ENCODE data around the gene SNX5.
A peak's percentile ranks its signal among the peaks of the same experiment; 100 is the strongest.

SNX5 gene

DNA sequence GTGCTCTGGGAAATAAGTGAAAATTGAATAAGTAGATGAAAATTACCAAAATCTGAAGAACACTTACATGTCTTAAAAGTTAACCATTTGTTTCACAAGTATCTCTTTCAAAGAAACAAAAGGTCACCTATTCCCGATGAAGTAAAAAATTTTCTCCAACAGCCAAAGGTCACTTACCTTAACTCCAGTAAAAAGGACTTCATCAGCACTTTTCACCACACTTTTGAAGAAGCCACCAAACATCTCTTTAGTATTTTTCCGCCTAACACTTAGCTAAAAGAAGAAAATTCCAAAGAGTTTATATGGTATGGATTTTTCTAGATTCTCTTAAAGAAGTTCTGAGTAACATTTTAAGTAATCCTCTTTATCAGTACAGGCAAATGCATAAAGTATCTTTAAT lies 17.3 kb downstream of the SNX5 start:
- H3K36me3 Mint-ChIP-seq (ENCODE audit: insufficient read depth) = peaks cover 90% of the 10 kb centered on the region
- H3K4me1 Mint-ChIP-seq = peaks cover 20% of the 10 kb centered on the region
- DNase-seq (ENCODE audit: low spot score in 2 of 2) (no peak), ATAC-seq (replicated peaks; ENCODE audit: extremely low read depth, poor library complexity, severe bottlenecking) (no peak)
- H3K9me3 Mint-ChIP-seq = no peaks in the 10 kb centered on the region
- H3K4me3 Mint-ChIP-seq = no peak overlapping the region
- no peak overlapping the region for H3K27ac Mint-ChIP-seq (ENCODE audit: low read depth)
- H3K27me3 Mint-ChIP-seq = no peaks in the 10 kb centered on the region

DNA sequence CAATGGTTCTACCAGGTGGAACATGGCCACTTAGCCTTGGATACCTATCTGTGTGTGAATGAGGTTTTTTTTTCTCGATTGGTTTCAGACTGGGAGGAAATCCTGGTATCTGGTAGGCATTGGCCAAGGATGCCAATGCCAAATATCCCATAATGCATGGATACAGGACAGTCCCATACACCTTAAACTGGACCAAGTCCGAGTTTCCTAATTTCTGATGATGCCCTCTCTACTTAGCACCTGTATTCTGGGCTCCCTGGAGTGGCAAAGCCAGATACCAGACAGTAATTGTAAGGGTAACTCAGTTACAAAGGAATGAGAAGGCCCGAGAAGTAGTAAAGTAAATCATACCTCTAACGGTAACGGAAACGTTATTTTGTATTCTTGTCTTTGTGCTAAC lies 17.9 kb downstream of the SNX5 start:
- no peak overlapping the region for H3K4me3 Mint-ChIP-seq
- H3K36me3 Mint-ChIP-seq (ENCODE audit: insufficient read depth) = peaks cover 87% of the 10 kb centered on the region
- DNase-seq (ENCODE audit: low spot score in 2 of 2) = no peak
- peaks cover 14% of the 10 kb centered on the region for H3K4me1 Mint-ChIP-seq
- no peaks in the 10 kb centered on the region for H3K9me3 Mint-ChIP-seq
- no peaks in the 10 kb centered on the region for H3K27me3 Mint-ChIP-seq
- ATAC-seq (replicated peaks; ENCODE audit: extremely low read depth, poor library complexity, severe bottlenecking) = no peak
- no peak overlapping the region for H3K27ac Mint-ChIP-seq (ENCODE audit: low read depth)

DNA sequence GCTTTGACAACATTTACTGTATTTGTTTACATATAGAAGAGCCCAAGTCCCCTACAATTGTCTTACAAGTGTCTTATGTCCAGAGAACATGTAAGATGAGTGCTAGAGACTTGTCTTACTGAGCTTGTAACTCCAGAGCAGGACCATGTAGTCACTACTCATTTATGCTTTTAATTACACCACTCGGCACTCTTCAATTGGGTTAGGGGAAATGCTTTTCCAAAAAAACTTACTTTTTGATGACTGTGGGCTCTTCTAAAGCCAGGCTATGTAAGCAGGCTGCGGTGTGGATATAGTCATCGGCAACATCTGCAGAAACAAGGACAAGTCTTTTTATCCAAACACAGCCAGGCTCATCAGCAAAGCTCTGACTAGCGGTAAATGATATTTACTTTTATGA lies 18.7 kb downstream of the SNX5 start:
- peaks cover 9% of the 10 kb centered on the region for H3K4me1 Mint-ChIP-seq
- no peaks in the 10 kb centered on the region for H3K27me3 Mint-ChIP-seq
- no peaks in the 10 kb centered on the region for H3K9me3 Mint-ChIP-seq
- H3K4me3 Mint-ChIP-seq = no peak overlapping the region
- no peak for ATAC-seq (replicated peaks; ENCODE audit: extremely low read depth, poor library complexity, severe bottlenecking)
- H3K27ac Mint-ChIP-seq (ENCODE audit: low read depth) = no peak overlapping the region
- DNase-seq (ENCODE audit: low spot score in 2 of 2) = no peak
- H3K36me3 Mint-ChIP-seq (ENCODE audit: insufficient read depth) = peaks cover 89% of the 10 kb centered on the region

GRCh38 chr20:17948442-17948841 lies 20.2 kb downstream of the SNX5 start:
- no peak overlapping the region for H3K4me3 Mint-ChIP-seq
- no peak overlapping the region for H3K27ac Mint-ChIP-seq (ENCODE audit: low read depth)
- peaks cover 7% of the 10 kb centered on the region for H3K4me1 Mint-ChIP-seq
- ATAC-seq (replicated peaks; ENCODE audit: extremely low read depth, poor library complexity, severe bottlenecking) (no peak), DNase-seq (ENCODE audit: low spot score in 2 of 2) (no peak)
- H3K9me3 Mint-ChIP-seq = no peaks in the 10 kb centered on the region
- H3K36me3 Mint-ChIP-seq (ENCODE audit: insufficient read depth) = peaks cover 86% of the 10 kb centered on the region
- H3K27me3 Mint-ChIP-seq = no peaks in the 10 kb centered on the region

- H3K9me3 Mint-ChIP-seq = no peaks in the 10 kb centered on the region
- H3K27ac Mint-ChIP-seq (ENCODE audit: low read depth) = no peak overlapping the region
- no peak for ATAC-seq (replicated peaks; ENCODE audit: extremely low read depth, poor library complexity, severe bottlenecking)
Measured at GRCh38 chr20:17947474-17947815, 21.1 kb downstream of the SNX5 start.

GRCh38 chr20:17946572-17947473 lies 21.8 kb downstream of the SNX5 start:
- Mint-ChIP-seq H3K27ac (ENCODE audit: low read depth) (no peak overlapping the region), H3K4me3 (no peak overlapping the region), H3K4me1 (no peaks in the 10 kb centered on the region), H3K36me3 (ENCODE audit: insufficient read depth) (peaks cover 82% of the 10 kb centered on the region), H3K9me3 (no peaks in the 10 kb centered on the region), H3K27me3 (no peaks in the 10 kb centered on the region)
- ATAC-seq (replicated peaks; ENCODE audit: extremely low read depth, poor library complexity, severe bottlenecking) = no peak
- no peak for DNase-seq (ENCODE audit: low spot score in 2 of 2)

More at GRCh38 chr20:17947474-17947815, 21.1 kb downstream of the SNX5 start:
- H3K4me3 Mint-ChIP-seq = no peak overlapping the region
- no peaks in the 10 kb centered on the region for H3K4me1 Mint-ChIP-seq
- H3K36me3 Mint-ChIP-seq (ENCODE audit: insufficient read depth) = peaks cover 83% of the 10 kb centered on the region
- no peaks in the 10 kb centered on the region for H3K27me3 Mint-ChIP-seq
- DNase-seq (ENCODE audit: low spot score in 2 of 2) = no peak

- DNase-seq (ENCODE audit: low spot score in 2 of 2) = no peak
- H3K27ac Mint-ChIP-seq (ENCODE audit: low read depth) = no peak overlapping the region
- no peaks in the 10 kb centered on the region for H3K27me3 Mint-ChIP-seq
- H3K36me3 Mint-ChIP-seq (ENCODE audit: insufficient read depth) = peaks cover 80% of the 10 kb centered on the region
- ATAC-seq (replicated peaks; ENCODE audit: extremely low read depth, poor library complexity, severe bottlenecking) = no peak
- H3K9me3 Mint-ChIP-seq = no peaks in the 10 kb centered on the region
- no peaks in the 10 kb centered on the region for H3K4me1 Mint-ChIP-seq
- H3K4me3 Mint-ChIP-seq = no peak overlapping the region
Measured at GRCh38 chr20:17946040-17946439, 22.6 kb downstream of the SNX5 start.

GRCh38 chr20:17944854-17945474 lies 23.6 kb downstream of the SNX5 start:
- DNase-seq (ENCODE audit: low spot score in 2 of 2) (no peak), ATAC-seq (replicated peaks; ENCODE audit: extremely low read depth, poor library complexity, severe bottlenecking) (no peak)
- peak overlapping the region; percentile 57 for H3K27ac Mint-ChIP-seq (ENCODE audit: low read depth)
- H3K4me3 Mint-ChIP-seq = no peak overlapping the region
- peaks cover under 1% of the 10 kb centered on the region for H3K4me1 Mint-ChIP-seq
- no peaks in the 10 kb centered on the region for H3K9me3 Mint-ChIP-seq
- H3K27me3 Mint-ChIP-seq = no peaks in the 10 kb centered on the region
- peaks cover 77% of the 10 kb centered on the region for H3K36me3 Mint-ChIP-seq (ENCODE audit: insufficient read depth)

GRCh38 chr20:17943343-17943742 lies 25.3 kb downstream of the SNX5 start:
- Mint-ChIP-seq H3K27ac (ENCODE audit: low read depth) (no peak overlapping the region), H3K9me3 (no peaks in the 10 kb centered on the region), H3K36me3 (ENCODE audit: insufficient read depth) (peaks cover 61% of the 10 kb centered on the region), H3K27me3 (no peaks in the 10 kb centered on the region), H3K4me1 (peaks cover 6% of the 10 kb centered on the region), H3K4me3 (no peak overlapping the region)
- DNase-seq (ENCODE audit: low spot score in 2 of 2) (no peak), ATAC-seq (replicated peaks; ENCODE audit: extremely low read depth, poor library complexity, severe bottlenecking) (no peak)

- Mint-ChIP-seq H3K4me1 (peaks cover 6% of the 10 kb centered on the region), H3K4me3 (no peak overlapping the region), H3K27ac (ENCODE audit: low read depth) (no peak overlapping the region), H3K36me3 (ENCODE audit: insufficient read depth) (peaks cover 46% of the 10 kb centered on the region), H3K9me3 (no peaks in the 10 kb centered on the region), H3K27me3 (no peaks in the 10 kb centered on the region)
- no peak for ATAC-seq (replicated peaks; ENCODE audit: extremely low read depth, poor library complexity, severe bottlenecking)
- DNase-seq (ENCODE audit: low spot score in 2 of 2) = no peak
Measured at GRCh38 chr20:17941826-17942196, 26.8 kb downstream of the SNX5 start.

- Mint-ChIP-seq H3K36me3 (ENCODE audit: insufficient read depth) (peaks cover 41% of the 10 kb centered on the region), H3K27ac (ENCODE audit: low read depth) (no peak overlapping the region), H3K4me1 (peaks cover 6% of the 10 kb centered on the region)
Measured at GRCh38 chr20:17941087-17941825, 27.3 kb downstream of the SNX5 start.

GRCh38 chr20:17940224-17940971 lies 28.2 kb downstream of the SNX5 start:
- H3K36me3 Mint-ChIP-seq (ENCODE audit: insufficient read depth) = peaks cover 36% of the 10 kb centered on the region
- ATAC-seq (replicated peaks; ENCODE audit: extremely low read depth, poor library complexity, severe bottlenecking) = no peak

More at GRCh38 chr20:17941087-17941825, 27.3 kb downstream of the SNX5 start:
- H3K4me3 Mint-ChIP-seq = no peak overlapping the region
- no peak for ATAC-seq (replicated peaks; ENCODE audit: extremely low read depth, poor library complexity, severe bottlenecking)
- no peaks in the 10 kb centered on the region for H3K9me3 Mint-ChIP-seq
- DNase-seq (ENCODE audit: low spot score in 2 of 2) = no peak
- no peaks in the 10 kb centered on the region for H3K27me3 Mint-ChIP-seq

More at GRCh38 chr20:17940224-17940971, 28.2 kb downstream of the SNX5 start:
- Mint-ChIP-seq H3K27me3 (no peaks in the 10 kb centered on the region), H3K27ac (ENCODE audit: low read depth) (peak overlapping the region; percentile 64), H3K9me3 (no peaks in the 10 kb centered on the region), H3K4me3 (no peak overlapping the region), H3K4me1 (peaks cover 6% of the 10 kb centered on the region)
- DNase-seq (ENCODE audit: low spot score in 2 of 2) = no peak

Measured in central memory CD8-positive, alpha-beta T cell (primary cell).